GM12892 (cell line): Measurements from ENCODE around the gene MB21D2. TPM values are rescaled to one million over a fixed set of nuclear protein-coding genes. Genes with fewer than 3 reads are reported as not detected.
"Not testable (repeated sequence)": the region's sequence is repeated elsewhere in the genome, so short reads cannot be mapped to it uniquely, and the experiment has no call there.

Experiments
- DNase-seq: peaks from one replicate; pipeline ENCODE4 v3.0.0; 2011; ENCODE audit not compliant: insufficient read length
- FAIRE-seq: peaks from 2 replicates; lab custom pipeline; 2011; peaks lifted over from hg19 to GRCh38; lab: Jason Lieb, UNC
- POLR2A ChIP-seq: IDR thresholded peaks from 2 replicates; pipeline ENCODE4 v1.6.1; 2011; ENCODE audit warnings: low read depth, low read length, control low read depth
- POLR2AphosphoS5 ChIP-seq: IDR thresholded peaks from 2 replicates; pipeline ENCODE4 v1.6.1; 2011; ENCODE audit warnings: low read depth, low read length, control low read depth
- TAF1 ChIP-seq: IDR thresholded peaks from 2 replicates; pipeline ENCODE4 v1.6.1; 2011; ENCODE audit warnings: low read depth, mild to moderate bottlenecking, control low read depth, low read length, borderline replicate concordance
- polyA plus RNA-seq: library from polyadenylated mRNA; unstranded; fragments of >200 nt; gene quantifications from one replicate; pipeline ENCODE4 v1.2.1, GENCODE V29; 2012; ENCODE audit warnings: missing spikeins, inconsistent platforms; ENCODE audit not compliant: missing spikeins

Gene MB21D2
- polyA plus RNA-seq: 19.5 TPM

GRCh38 chr3:192917404-192918274 lies at the start of gene MB21D2:
Gene MB21D2 (minus strand): TSS chr3:192917856. CDS start chr3:192917840, 16 bp downstream.
- TF ChIP-seq POLR2AphosphoS5 (peak; percentile 63), POLR2A (peak; percentile 53; the same call in 1 of the 2 replicates), TAF1 (0 out of 2 replicates have a peak, but pooled peaks have one; percentile 34)
- FAIRE-seq: peak; percentile 86

GRCh38 chr3:192964959-192965719 lies 47.5 kb upstream of the MB21D2 start:
- not testable (repeated sequence) for FAIRE-seq, DNase-seq

More at GRCh38 chr3:192917404-192918274, at the start of gene MB21D2:
- DNase-seq: peak; percentile 68

GRCh38 chr3:192959773-192960172 lies 42.1 kb upstream of the MB21D2 start:
- TF ChIP-seq TAF1 (no peak), POLR2A (no peak), POLR2AphosphoS5 (no peak)
- DNase-seq (no peak), FAIRE-seq (no peak)

- FAIRE-seq (no peak), DNase-seq (no peak)
- TF ChIP-seq TAF1: no peak
- TF ChIP-seq POLR2A: no peak
- no peak for TF ChIP-seq POLR2AphosphoS5
These were observed 40.7 kb upstream of the MB21D2 start for GRCh38 chr3:192958219-192958872.

- TF ChIP-seq POLR2A (no peak), POLR2AphosphoS5 (no peak), TAF1 (no peak)
- peak; percentile 85 for FAIRE-seq
- no peak for DNase-seq
These were observed 39.9 kb upstream of the MB21D2 start for GRCh38 chr3:192957441-192958021.

- TF ChIP-seq POLR2A: no peak
- TF ChIP-seq POLR2AphosphoS5: no peak
- no peak for TF ChIP-seq TAF1
- DNase-seq: no peak
- FAIRE-seq: no peak
These were observed 36.3 kb upstream of the MB21D2 start for GRCh38 chr3:192953926-192954325.

GRCh38 chr3:192947421-192947820 lies 29.8 kb upstream of the MB21D2 start:
- TF ChIP-seq TAF1: no peak
- TF ChIP-seq POLR2A: no peak
- no peak for TF ChIP-seq POLR2AphosphoS5
- DNase-seq: no peak
- FAIRE-seq: no peak

GRCh38 chr3:192943393-192943792 lies 25.7 kb upstream of the MB21D2 start:
- FAIRE-seq (no peak), DNase-seq (no peak)
- TF ChIP-seq POLR2AphosphoS5: no peak
- TF ChIP-seq TAF1: no peak
- TF ChIP-seq POLR2A: no peak

- peak; percentile 54 for FAIRE-seq
- no peak for DNase-seq
- TF ChIP-seq POLR2AphosphoS5 (no peak), POLR2A (no peak), TAF1 (no peak)
These were observed 25.0 kb upstream of the MB21D2 start for GRCh38 chr3:192942625-192943024.

GRCh38 chr3:192940129-192940528 lies 22.5 kb upstream of the MB21D2 start:
- no peak for DNase-seq
- no peak for TF ChIP-seq TAF1
- no peak for TF ChIP-seq POLR2AphosphoS5
- no peak for TF ChIP-seq POLR2A
- FAIRE-seq: no peak

GRCh38 chr3:192935441-192935840 lies 17.8 kb upstream of the MB21D2 start:
- TF ChIP-seq POLR2A: no peak
- no peak for TF ChIP-seq TAF1
- no peak for TF ChIP-seq POLR2AphosphoS5
- FAIRE-seq (no peak), DNase-seq (no peak)
